ENCODE measurements around the gene ARFGEF3. TPM values are rescaled to one million over a fixed set of nuclear protein-coding genes. Genes with fewer than 3 reads are reported as not detected.

Gene ARFGEF3
- total RNA-seq, 1 donor from 2014 or later, result 9.5 TPM

- no peak overlapping the region for H3K4me3 ChIP-seq (ENCODE audit: low read depth, low read length)
- no peak for DNase-seq (ENCODE audit: low read depth)
- TF ChIP-seq CTCF (conservative IDR thresholded peaks at IDR 0.05; ENCODE audit: low read depth, low read length), result peak; percentile 17
Measured at GRCh38 chr6:138382498-138383265, 220.9 kb downstream of the ARFGEF3 start.

- DNase-seq (ENCODE audit: low read depth), result no peak
- TF ChIP-seq CTCF (conservative IDR thresholded peaks at IDR 0.05; ENCODE audit: low read depth, low read length), result no peak
- no peak overlapping the region for H3K4me3 ChIP-seq (ENCODE audit: low read depth, low read length)
Measured at GRCh38 chr6:138383776-138384175, 222.0 kb downstream of the ARFGEF3 start.

GRCh38 chr6:138386897-138387296, 225.2 kb downstream of the ARFGEF3 start:
- no peak overlapping the region for H3K4me3 ChIP-seq (ENCODE audit: low read depth, low read length)
- TF ChIP-seq CTCF (conservative IDR thresholded peaks at IDR 0.05; ENCODE audit: low read depth, low read length), result no peak
- DNase-seq (ENCODE audit: low read depth), result no peak

GRCh38 chr6:138387577-138388368, 226.0 kb downstream of the ARFGEF3 start:
- DNase-seq (ENCODE audit: low read depth), result no peak
- no peak overlapping the region for H3K4me3 ChIP-seq (ENCODE audit: low read depth, low read length)
- no peak for TF ChIP-seq CTCF (conservative IDR thresholded peaks at IDR 0.05; ENCODE audit: low read depth, low read length)

- no peak overlapping the region for H3K4me3 ChIP-seq (ENCODE audit: low read depth, low read length)
- no peak for DNase-seq (ENCODE audit: low read depth)
- TF ChIP-seq CTCF (conservative IDR thresholded peaks at IDR 0.05; ENCODE audit: low read depth, low read length), result no peak
Measured at GRCh38 chr6:138389551-138389950, 227.8 kb downstream of the ARFGEF3 start.

Other genes starting within 250 kb of the ARFGEF3 start
- 65.6 and 68.0 TPM in 2 replicates for gene PERP, start 54.5 kb upstream of the ARFGEF3 start, total RNA-seq
- not detected in 2 replicates for gene PBOV1, start 56.6 kb downstream of the ARFGEF3 start, total RNA-seq
- not detected in 2 replicates for gene SMIM28, start 216.0 kb downstream of the ARFGEF3 start, total RNA-seq
- gene HEBP2, start 242.3 kb downstream of the ARFGEF3 start, total RNA-seq, result 83.9 and 102 TPM in 2 replicates